Adrenal gland (tissue), 5 donors: ENCODE measurements around the gene PTPN21.

ENCODE experiments used
- POLR2A ChIP-seq, 2 donors: fragments of 450-650 bp; IDR thresholded peaks; one replicate each; pipeline ENCODE4 v1.6.1; 2017; ENCODE audit warnings: antibody characterized with exemption in 2 of 2, mild to moderate bottlenecking in 2 of 2, moderate library complexity in 1 of 2
- TF ChIP-seq, protein P1 (sequence below), 6 experiments: fragments of 450-650 bp in 4 of 6; fragments of 200-600 bp in 2 of 6; sonication (generic) in 1 of 6; IDR thresholded peaks; 1 replicate in 5 of 6; 2 replicates in 1 of 6; pipeline versions ENCODE4 v1.5.1 to v1.8.0; 2016 to 2021; ENCODE audit warnings: antibody characterized with exemption in 6 of 6, mild to moderate bottlenecking in 2 of 6, moderate library complexity in 1 of 6
- donor health status: DM: no; HTN: no; CAD: no.

DNA sequence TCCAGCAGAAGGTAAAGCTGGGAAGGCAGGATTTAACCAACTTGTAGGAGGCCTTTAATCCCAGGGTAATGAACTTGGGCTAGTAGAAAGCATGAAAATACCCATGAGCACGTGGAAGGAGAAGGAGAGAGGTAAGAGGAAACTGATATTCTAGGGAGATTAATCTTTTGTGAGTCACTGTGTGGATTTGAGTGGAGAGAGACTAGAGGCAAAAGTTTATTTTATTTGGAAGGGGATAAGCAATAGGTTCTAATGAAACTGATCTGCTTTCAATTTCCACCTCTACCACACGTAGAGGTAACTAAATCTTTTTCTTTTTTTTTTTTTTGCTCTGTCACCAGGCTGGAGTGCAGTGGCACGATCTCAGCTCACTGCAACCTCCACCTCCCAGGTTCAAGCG is 52.1 kb downstream of the PTPN21 start:
- TF ChIP-seq, protein P1, sequence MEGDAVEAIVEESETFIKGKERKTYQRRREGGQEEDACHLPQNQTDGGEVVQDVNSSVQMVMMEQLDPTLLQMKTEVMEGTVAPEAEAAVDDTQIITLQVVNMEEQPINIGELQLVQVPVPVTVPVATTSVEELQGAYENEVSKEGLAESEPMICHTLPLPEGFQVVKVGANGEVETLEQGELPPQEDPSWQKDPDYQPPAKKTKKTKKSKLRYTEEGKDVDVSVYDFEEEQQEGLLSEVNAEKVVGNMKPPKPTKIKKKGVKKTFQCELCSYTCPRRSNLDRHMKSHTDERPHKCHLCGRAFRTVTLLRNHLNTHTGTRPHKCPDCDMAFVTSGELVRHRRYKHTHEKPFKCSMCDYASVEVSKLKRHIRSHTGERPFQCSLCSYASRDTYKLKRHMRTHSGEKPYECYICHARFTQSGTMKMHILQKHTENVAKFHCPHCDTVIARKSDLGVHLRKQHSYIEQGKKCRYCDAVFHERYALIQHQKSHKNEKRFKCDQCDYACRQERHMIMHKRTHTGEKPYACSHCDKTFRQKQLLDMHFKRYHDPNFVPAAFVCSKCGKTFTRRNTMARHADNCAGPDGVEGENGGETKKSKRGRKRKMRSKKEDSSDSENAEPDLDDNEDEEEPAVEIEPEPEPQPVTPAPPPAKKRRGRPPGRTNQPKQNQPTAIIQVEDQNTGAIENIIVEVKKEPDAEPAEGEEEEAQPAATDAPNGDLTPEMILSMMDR (IDR thresholded peaks at IDR 0.05), result no peak
- no peak for TF ChIP-seq POLR2A (IDR thresholded peaks at IDR 0.05)
